ENCODE measurements around the gene RALGAPA2.

RALGAPA2 gene

GRCh38 chr20:20621195-20621594, 91.2 kb downstream of the RALGAPA2 start:
- TF ChIP-seq CTCF (IDR thresholded peaks at IDR 0.05; ENCODE audit: borderline replicate concordance, control extremely low read depth, extremely low read depth, insufficient read depth, missing control alignments): no peak
- no peak for DNase-seq (ENCODE audit: low spot score)
- in situ Hi-C loops (cut with MboI; ENCODE audit: low sequenced_read_pairs, unreplicated experiment): no loop called here

GRCh38 chr20:20614391-20614790, 98.1 kb downstream of the RALGAPA2 start:
- no peak for DNase-seq (ENCODE audit: low spot score)
- TF ChIP-seq CTCF (IDR thresholded peaks at IDR 0.05; ENCODE audit: borderline replicate concordance, control extremely low read depth, extremely low read depth, insufficient read depth, missing control alignments): no peak
- in situ Hi-C loops (cut with MboI; ENCODE audit: low sequenced_read_pairs, unreplicated experiment): no loop called here

GRCh38 chr20:20612251-20612650, 100.2 kb downstream of the RALGAPA2 start:
- DNase-seq (ENCODE audit: low spot score): no peak
- no peak for TF ChIP-seq CTCF (IDR thresholded peaks at IDR 0.05; ENCODE audit: borderline replicate concordance, control extremely low read depth, extremely low read depth, insufficient read depth, missing control alignments)
- in situ Hi-C loops (cut with MboI; ENCODE audit: low sequenced_read_pairs, unreplicated experiment): no loop called here

GRCh38 chr20:20611167-20611566, 101.3 kb downstream of the RALGAPA2 start:
- in situ Hi-C loops (cut with MboI; ENCODE audit: low sequenced_read_pairs, unreplicated experiment): no loop called here
- no peak for DNase-seq (ENCODE audit: low spot score)
- no peak for TF ChIP-seq CTCF (IDR thresholded peaks at IDR 0.05; ENCODE audit: borderline replicate concordance, control extremely low read depth, extremely low read depth, insufficient read depth, missing control alignments)

- no peak for DNase-seq (ENCODE audit: low spot score)
- in situ Hi-C loops (cut with MboI; ENCODE audit: low sequenced_read_pairs, unreplicated experiment): no loop called here
- no peak for TF ChIP-seq CTCF (IDR thresholded peaks at IDR 0.05; ENCODE audit: borderline replicate concordance, control extremely low read depth, extremely low read depth, insufficient read depth, missing control alignments)
These were observed 102.9 kb downstream of the RALGAPA2 start for GRCh38 chr20:20609522-20609921.

- no peak for DNase-seq (ENCODE audit: low spot score)
- no peak for TF ChIP-seq CTCF (IDR thresholded peaks at IDR 0.05; ENCODE audit: borderline replicate concordance, control extremely low read depth, extremely low read depth, insufficient read depth, missing control alignments)
- in situ Hi-C loops (cut with MboI; ENCODE audit: low sequenced_read_pairs, unreplicated experiment): no loop called here
These were observed 103.8 kb downstream of the RALGAPA2 start for GRCh38 chr20:20608641-20609040.

GRCh38 chr20:20608041-20608440, 104.4 kb downstream of the RALGAPA2 start:
- in situ Hi-C loops (cut with MboI; ENCODE audit: low sequenced_read_pairs, unreplicated experiment): no loop called here
- no peak for TF ChIP-seq CTCF (IDR thresholded peaks at IDR 0.05; ENCODE audit: borderline replicate concordance, control extremely low read depth, extremely low read depth, insufficient read depth, missing control alignments)

More at GRCh38 chr20:20608041-20608440, 104.4 kb downstream of the RALGAPA2 start:
- DNase-seq (ENCODE audit: low spot score): no peak
